GM12874 (cell line): ENCODE results near the gene KAT6B.

Experiments used
- CTCF ChIP-seq: IDR thresholded peaks from 2 replicates; pipeline ENCODE4 v1.5.1; 2011; ENCODE audit warnings: low read depth, mild to moderate bottlenecking, control low read depth, low read length, moderate library complexity; ENCODE audit not compliant: insufficient read depth

The KAT6B gene

GRCh38 chr10:74837743-74838142 is 11.3 kb downstream of the KAT6B start:
- no peak for TF ChIP-seq CTCF

GRCh38 chr10:74839708-74840107 is 13.3 kb downstream of the KAT6B start:
- no peak for TF ChIP-seq CTCF

GRCh38 chr10:74841265-74841973 is 15.0 kb downstream of the KAT6B start:
- TF ChIP-seq CTCF = no peak

GRCh38 chr10:74842301-74842954 is 16.0 kb downstream of the KAT6B start:
- TF ChIP-seq CTCF = no peak

GRCh38 chr10:74846958-74847357 is 20.6 kb downstream of the KAT6B start:
- TF ChIP-seq CTCF = no peak

GRCh38 chr10:74851831-74852230 is 25.4 kb downstream of the KAT6B start:
- no peak for TF ChIP-seq CTCF

GRCh38 chr10:74852381-74852780 is 26.0 kb downstream of the KAT6B start:
- no peak for TF ChIP-seq CTCF
